ENCODE measurements around the gene YIF1A. TPM values are rescaled to one million over a fixed set of nuclear protein-coding genes. Genes with fewer than 3 reads are reported as not detected.

YIF1A gene
- total and polyA plus RNA-seq, 8 donors: 11.6 to 122 (median 60.9) TPM

GRCh38 chr11:66275396-66275795 is 13.5 kb downstream of the YIF1A start:
- 90 to 97% (median 92%) methylated on average over 8 of the region's 8 CpGs for WGBS, 5 donors

GRCh38 chr11:66274219-66274618 is 14.7 kb downstream of the YIF1A start:
- no peak for DNase-seq
- no peak overlapping the region for H3K4me3 ChIP-seq
- H3K27me3 ChIP-seq: peaks cover 0 to 9% (median 0%) of the 10 kb centered on the region in 3 donors
- no peak for TF ChIP-seq POLR2A (IDR thresholded peaks at IDR 0.05)
- no peak for TF ChIP-seq POLR2AphosphoS5 (IDR thresholded peaks at IDR 0.05)
- no peak for TF ChIP-seq EP300 (IDR thresholded peaks at IDR 0.05)
- no peak for TF ChIP-seq CTCF (IDR thresholded peaks at IDR 0.05)
- intact Hi-C loops (cut with DNase I; ENCODE audit: low total_unique reads): no loop called here
- no peaks in the 10 kb centered on the region for H3K9me3 ChIP-seq
- no peak overlapping the region for H3K27ac ChIP-seq
- WGBS, 5 donors: 56 to 67% (median 60%) methylated on average over 1 of the region's 1 CpG
- peaks cover 23 to 49% (median 38%) of the 10 kb centered on the region in 4 donors for H3K4me1 ChIP-seq
- peaks cover 43 to 64% (median 60%) of the 10 kb centered on the region in 4 donors for H3K36me3 ChIP-seq

More at GRCh38 chr11:66275396-66275795, 13.5 kb downstream of the YIF1A start:
- no peak for TF ChIP-seq EP300 (IDR thresholded peaks at IDR 0.05)
- no peak for TF ChIP-seq POLR2A (IDR thresholded peaks at IDR 0.05)
- no peak for TF ChIP-seq CTCF (IDR thresholded peaks at IDR 0.05)
- TF ChIP-seq POLR2AphosphoS5 (IDR thresholded peaks at IDR 0.05): no peak
- no peak for DNase-seq
- intact Hi-C loops (cut with DNase I; ENCODE audit: low total_unique reads): no loop called here
- H3K9me3 ChIP-seq: no peaks in the 10 kb centered on the region
- no peak overlapping the region for H3K27ac ChIP-seq
- no peak overlapping the region for H3K4me3 ChIP-seq
- peaks cover 43 to 64% (median 59%) of the 10 kb centered on the region in 4 donors for H3K36me3 ChIP-seq
- H3K4me1 ChIP-seq: peaks cover 14 to 37% (median 26%) of the 10 kb centered on the region in 4 donors
- peaks cover 0 to 12% (median 0%) of the 10 kb centered on the region in 3 donors for H3K27me3 ChIP-seq

- Histone ChIP-seq H3K27ac (no peak overlapping the region), H3K4me3 (no peak overlapping the region), H3K9me3 (no peaks in the 10 kb centered on the region), H3K36me3 (peaks cover 43 to 64% (median 60%) of the 10 kb centered on the region in 4 donors), H3K4me1 (peaks cover 14 to 45% (median 33%) of the 10 kb centered on the region in 4 donors), H3K27me3 (no peaks in the 10 kb centered on the region)
- DNase-seq: no peak
- WGBS, 5 donors: 77 to 96% (median 81%) methylated on average over 2 of the region's 2 CpGs
- intact Hi-C loops (cut with DNase I; ENCODE audit: low total_unique reads): no loop called here
- TF ChIP-seq CTCF (IDR thresholded peaks at IDR 0.05) (no peak), EP300 (IDR thresholded peaks at IDR 0.05) (no peak), POLR2AphosphoS5 (IDR thresholded peaks at IDR 0.05) (no peak), POLR2A (IDR thresholded peaks at IDR 0.05) (no peak)
Measured at GRCh38 chr11:66272596-66272995, 16.3 kb downstream of the YIF1A start.

- TF ChIP-seq POLR2AphosphoS5 (IDR thresholded peaks at IDR 0.05) (no peak), EP300 (IDR thresholded peaks at IDR 0.05) (no peak), POLR2A (IDR thresholded peaks at IDR 0.05) (no peak), CTCF (IDR thresholded peaks at IDR 0.05) (no peak)
- Histone ChIP-seq H3K27me3 (no peaks in the 10 kb centered on the region), H3K36me3 (peaks cover 43 to 60% (median 57%) of the 10 kb centered on the region in 4 donors), H3K9me3 (no peaks in the 10 kb centered on the region), H3K4me3 (no peak overlapping the region), H3K4me1 (peaks cover 13 to 42% (median 34%) of the 10 kb centered on the region in 4 donors), H3K27ac (no peak overlapping the region)
- DNase-seq: no peak
- intact Hi-C loops (cut with DNase I; ENCODE audit: low total_unique reads): no loop called here
- 93 to 96% (median 94%) methylated on average over 7 of the region's 7 CpGs for WGBS, 5 donors
Measured at GRCh38 chr11:66271816-66272215, 17.1 kb downstream of the YIF1A start.

All from stomach (tissue), 9 donors.